Neural cell (in vitro differentiated cells): Measurements from ENCODE around the gene MLLT10. TPM values are rescaled to one million over a fixed set of nuclear protein-coding genes. Genes with fewer than 3 reads are reported as not detected.

Experiments
- H2AFZ ChIP-seq: fragments of 200-600, 300-800 bp; sonication (generic), shearing (Covaris generic); 2 replicates; pipeline ENCODE4 v1.6.0; 2014; ENCODE audit warnings: low read depth, mild to moderate bottlenecking, antibody characterized with exemption, low read length, moderate library complexity
- H3F3A ChIP-seq: fragments of 200-600 bp; shearing (Covaris generic); 2 replicates; pipeline ENCODE4 v1.6.1; 2016; ENCODE audit warnings: mild to moderate bottlenecking, moderate library complexity, mixed read lengths, antibody characterized with exemption, low read length; ENCODE audit not compliant: insufficient read depth, poor library complexity, severe bottlenecking
- H3K27ac ChIP-seq: fragments of 200-600, 300-800 bp; sonication (generic), shearing (Covaris generic); 2 replicates; pipeline ENCODE4 v1.5.1; 2014; ENCODE audit warnings: mild to moderate bottlenecking, low read length, moderate library complexity
- H3K27me3 ChIP-seq: fragments of 300-800, 200-600 bp; sonication (generic), shearing (Covaris generic); 2 replicates; pipeline ENCODE4 v1.6.0; 2014; ENCODE audit warnings: mild to moderate bottlenecking, low read depth, low read length, moderate library complexity; ENCODE audit not compliant: insufficient read depth
- H3K36me3 ChIP-seq: fragments of 300-800, 200-600 bp; sonication (generic), shearing (Covaris generic); 2 replicates; pipeline ENCODE4 v1.5.1; 2014; ENCODE audit warnings: mild to moderate bottlenecking, antibody characterized with exemption, low read length, moderate library complexity; ENCODE audit not compliant: insufficient read depth
- H3K4me2 ChIP-seq: fragments of 300-800, 200-600 bp; sonication (generic), shearing (Covaris generic); 2 replicates; pipeline ENCODE4 v1.6.0; 2014; ENCODE audit warnings: mild to moderate bottlenecking, low read length
- H3K4me3 ChIP-seq: fragments of 300-800, 200-600 bp; sonication (generic), shearing (Covaris generic); 2 replicates; pipeline ENCODE4 v1.5.1; 2014; ENCODE audit warnings: mild to moderate bottlenecking, low read length, moderate library complexity
- H3K79me2 ChIP-seq: fragments of 200-600 bp; shearing (Covaris generic); replicated peaks from 2 replicates; pipeline ENCODE4 v1.6.0; 2014; ENCODE audit warnings: mild to moderate bottlenecking, low read length, moderate library complexity; ENCODE audit not compliant: insufficient read depth
- H3K9ac ChIP-seq: fragments of 300-800, 200-600 bp; sonication (generic), shearing (Covaris generic); 2 replicates; pipeline ENCODE4 v1.6.1; 2016; ENCODE audit warnings: mild to moderate bottlenecking, low read length, mixed read lengths
- H3K9me2 ChIP-seq: fragments of 200-600 bp; shearing (Covaris generic); 2 replicates; pipeline ENCODE4 v1.6.1; 2016; ENCODE audit warnings: mild to moderate bottlenecking, low read length, mixed read lengths; ENCODE audit not compliant: insufficient read depth
- H3K9me3 ChIP-seq: fragments of 200-600, 300-800 bp; sonication (generic), shearing (Covaris generic); 2 replicates; pipeline ENCODE4 v1.6.1; 2016; ENCODE audit warnings: mild to moderate bottlenecking, mixed run types, low read length, moderate library complexity, mixed read lengths
- H4K20me1 ChIP-seq: fragments of 200-600 bp; shearing (Covaris generic); 2 replicates; pipeline ENCODE4 v1.6.1; 2016; ENCODE audit warnings: mild to moderate bottlenecking, mixed run types; ENCODE audit not compliant: insufficient read depth
- EP300 ChIP-seq: fragments of 450-650 bp; conservative IDR thresholded peaks from 2 replicates; pipeline ENCODE4 v1.6.1; 2014; ENCODE audit warnings: antibody characterized with exemption, mild to moderate bottlenecking, moderate library complexity; ENCODE audit not compliant: poor library complexity, severe bottlenecking
- EZH2 ChIP-seq: fragments of 200-600, 300-800 bp; shearing (Covaris generic), sonication (generic); IDR thresholded peaks from 2 replicates; pipeline ENCODE4 v1.6.1; 2014; ENCODE audit warnings: antibody characterized with exemption, low read length, borderline replicate concordance, mild to moderate bottlenecking; ENCODE audit not compliant: insufficient read depth, poor library complexity, severe bottlenecking
- MXI1 ChIP-seq: fragments of 450-650 bp; conservative IDR thresholded peaks from 2 replicates; pipeline ENCODE4 v1.6.1; 2014; ENCODE audit warnings: antibody characterized with exemption, mild to moderate bottlenecking; ENCODE audit not compliant: poor library complexity, severe bottlenecking
- POLR2AphosphoS5 ChIP-seq: IDR thresholded peaks from 2 replicates; pipeline ENCODE4 v1.6.1; 2012
- RAD21 ChIP-seq: fragments of 450-650 bp; conservative IDR thresholded peaks from 2 replicates; pipeline ENCODE4 v1.6.1; 2014; ENCODE audit warnings: antibody characterized with exemption, mild to moderate bottlenecking, moderate library complexity
- SMC3 ChIP-seq: fragments of 450-650 bp; conservative IDR thresholded peaks from 2 replicates; pipeline ENCODE4 v1.6.1; 2014; ENCODE audit warnings: antibody characterized with exemption, mild to moderate bottlenecking, moderate library complexity; ENCODE audit not compliant: poor library complexity
- TAF1 ChIP-seq: IDR thresholded peaks from 2 replicates; pipeline ENCODE4 v1.6.1; 2012; ENCODE audit warnings: low read depth
- polyA plus RNA-seq: library from polyadenylated mRNA; depleted of rRNA; stranded (reverse); fragments of >200 nt; gene quantifications from 2 replicates; pipeline ENCODE4 v1.2.3, GENCODE V29; 2014
- TF ChIP-seq, protein P1 (sequence below): fragments of 450-650 bp; IDR thresholded peaks from 2 replicates; pipeline ENCODE4 v1.5.1; 2014; ENCODE audit warnings: antibody characterized with exemption, mild to moderate bottlenecking, moderate library complexity; ENCODE audit not compliant: poor library complexity, severe bottlenecking
- TF ChIP-seq, protein P2 (sequence below): IDR thresholded peaks from 2 replicates; pipeline ENCODE4 v1.6.1; 2012; ENCODE audit warnings: borderline replicate concordance

The MLLT10 gene
- polyA plus RNA-seq, 1 donor from 2014 or later: 31.0 TPM

DNA sequence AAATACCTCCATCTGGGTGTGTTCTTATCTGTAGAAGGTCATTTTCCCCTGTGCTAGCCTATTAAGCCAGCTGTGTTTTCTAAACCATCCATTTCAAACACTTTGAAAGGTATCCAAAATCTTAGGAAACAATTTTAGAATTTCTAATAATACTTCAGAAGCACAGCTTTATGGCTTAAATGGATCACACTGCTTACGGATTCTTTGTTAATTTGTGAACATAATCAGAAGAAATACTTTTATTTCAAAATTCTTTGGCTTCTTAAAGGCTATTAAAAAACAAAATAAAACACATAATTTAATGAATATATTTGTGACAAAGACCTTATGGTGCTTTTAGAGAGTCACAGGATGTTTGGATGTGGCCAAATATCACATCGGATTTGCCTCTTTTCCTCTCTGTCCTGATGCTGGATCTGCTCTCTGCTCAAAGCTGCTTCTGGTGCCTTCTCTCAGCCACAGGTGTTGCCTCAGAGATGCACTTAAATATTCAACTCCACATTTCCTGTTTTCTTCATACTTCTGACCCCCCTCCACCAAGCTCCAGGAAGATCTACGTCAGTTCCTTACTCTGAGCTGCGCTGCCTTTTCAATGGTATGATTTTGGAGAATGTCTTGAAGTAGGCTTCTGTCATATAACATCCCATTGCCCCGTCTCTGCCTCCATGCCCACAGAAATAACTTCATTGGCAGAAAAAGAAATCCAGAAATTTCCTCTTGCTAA, 230.6 kb downstream of the MLLT10 start:
- TF ChIP-seq MXI1 (no peak), TAF1 (no peak), RAD21 (no peak), EP300 (no peak), POLR2AphosphoS5 (no peak), EZH2 (no peak), SMC3 (no peak)
- TF ChIP-seq, protein P1, sequence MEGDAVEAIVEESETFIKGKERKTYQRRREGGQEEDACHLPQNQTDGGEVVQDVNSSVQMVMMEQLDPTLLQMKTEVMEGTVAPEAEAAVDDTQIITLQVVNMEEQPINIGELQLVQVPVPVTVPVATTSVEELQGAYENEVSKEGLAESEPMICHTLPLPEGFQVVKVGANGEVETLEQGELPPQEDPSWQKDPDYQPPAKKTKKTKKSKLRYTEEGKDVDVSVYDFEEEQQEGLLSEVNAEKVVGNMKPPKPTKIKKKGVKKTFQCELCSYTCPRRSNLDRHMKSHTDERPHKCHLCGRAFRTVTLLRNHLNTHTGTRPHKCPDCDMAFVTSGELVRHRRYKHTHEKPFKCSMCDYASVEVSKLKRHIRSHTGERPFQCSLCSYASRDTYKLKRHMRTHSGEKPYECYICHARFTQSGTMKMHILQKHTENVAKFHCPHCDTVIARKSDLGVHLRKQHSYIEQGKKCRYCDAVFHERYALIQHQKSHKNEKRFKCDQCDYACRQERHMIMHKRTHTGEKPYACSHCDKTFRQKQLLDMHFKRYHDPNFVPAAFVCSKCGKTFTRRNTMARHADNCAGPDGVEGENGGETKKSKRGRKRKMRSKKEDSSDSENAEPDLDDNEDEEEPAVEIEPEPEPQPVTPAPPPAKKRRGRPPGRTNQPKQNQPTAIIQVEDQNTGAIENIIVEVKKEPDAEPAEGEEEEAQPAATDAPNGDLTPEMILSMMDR: no peak
- TF ChIP-seq, protein P2, sequence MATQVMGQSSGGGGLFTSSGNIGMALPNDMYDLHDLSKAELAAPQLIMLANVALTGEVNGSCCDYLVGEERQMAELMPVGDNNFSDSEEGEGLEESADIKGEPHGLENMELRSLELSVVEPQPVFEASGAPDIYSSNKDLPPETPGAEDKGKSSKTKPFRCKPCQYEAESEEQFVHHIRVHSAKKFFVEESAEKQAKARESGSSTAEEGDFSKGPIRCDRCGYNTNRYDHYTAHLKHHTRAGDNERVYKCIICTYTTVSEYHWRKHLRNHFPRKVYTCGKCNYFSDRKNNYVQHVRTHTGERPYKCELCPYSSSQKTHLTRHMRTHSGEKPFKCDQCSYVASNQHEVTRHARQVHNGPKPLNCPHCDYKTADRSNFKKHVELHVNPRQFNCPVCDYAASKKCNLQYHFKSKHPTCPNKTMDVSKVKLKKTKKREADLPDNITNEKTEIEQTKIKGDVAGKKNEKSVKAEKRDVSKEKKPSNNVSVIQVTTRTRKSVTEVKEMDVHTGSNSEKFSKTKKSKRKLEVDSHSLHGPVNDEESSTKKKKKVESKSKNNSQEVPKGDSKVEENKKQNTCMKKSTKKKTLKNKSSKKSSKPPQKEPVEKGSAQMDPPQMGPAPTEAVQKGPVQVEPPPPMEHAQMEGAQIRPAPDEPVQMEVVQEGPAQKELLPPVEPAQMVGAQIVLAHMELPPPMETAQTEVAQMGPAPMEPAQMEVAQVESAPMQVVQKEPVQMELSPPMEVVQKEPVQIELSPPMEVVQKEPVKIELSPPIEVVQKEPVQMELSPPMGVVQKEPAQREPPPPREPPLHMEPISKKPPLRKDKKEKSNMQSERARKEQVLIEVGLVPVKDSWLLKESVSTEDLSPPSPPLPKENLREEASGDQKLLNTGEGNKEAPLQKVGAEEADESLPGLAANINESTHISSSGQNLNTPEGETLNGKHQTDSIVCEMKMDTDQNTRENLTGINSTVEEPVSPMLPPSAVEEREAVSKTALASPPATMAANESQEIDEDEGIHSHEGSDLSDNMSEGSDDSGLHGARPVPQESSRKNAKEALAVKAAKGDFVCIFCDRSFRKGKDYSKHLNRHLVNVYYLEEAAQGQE: no peak
- no peak overlapping the region for H3K4me3 ChIP-seq
- H2AFZ ChIP-seq: no peak overlapping the region
- no peak overlapping the region for H3K4me2 ChIP-seq
- no peak overlapping the region for H3K9ac ChIP-seq
- no peaks in the 10 kb centered on the region for H3K9me3 ChIP-seq
- H3K27me3 ChIP-seq: no peaks in the 10 kb centered on the region
- H4K20me1 ChIP-seq: no peaks in the 10 kb centered on the region
- no peaks in the 10 kb centered on the region for H3F3A ChIP-seq
- no peaks in the 10 kb centered on the region for H3K9me2 ChIP-seq
- no peaks in the 10 kb centered on the region for H3K79me2 ChIP-seq
- no peaks in the 10 kb centered on the region for H3K36me3 ChIP-seq
- H3K27ac ChIP-seq: no peak overlapping the region

DNA sequence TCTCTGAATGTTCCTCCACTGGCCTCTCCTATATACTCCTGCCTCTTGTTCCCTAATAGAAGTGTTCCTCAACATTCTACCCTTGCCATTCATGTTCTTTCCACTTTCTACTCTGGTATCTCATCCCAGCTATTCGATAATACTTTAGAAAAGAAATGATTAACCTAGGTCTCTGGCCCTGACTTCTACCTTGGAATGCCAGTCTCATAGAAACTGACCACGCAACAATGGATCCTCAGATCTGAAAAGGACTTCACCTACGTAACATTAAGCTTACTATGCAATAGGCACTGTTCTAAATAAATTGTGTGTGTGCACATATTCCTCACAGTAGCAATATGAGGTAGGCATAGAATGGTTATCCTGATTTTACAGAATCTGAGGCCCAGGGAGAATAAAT, 235.0 kb downstream of the MLLT10 start:
- Histone ChIP-seq H3K9ac (no peak overlapping the region), H3K4me2 (no peak overlapping the region), H3K27ac (no peak overlapping the region), H3F3A (no peaks in the 10 kb centered on the region), H3K27me3 (no peaks in the 10 kb centered on the region), H3K36me3 (no peaks in the 10 kb centered on the region), H3K4me3 (no peak overlapping the region), H4K20me1 (no peaks in the 10 kb centered on the region), H3K9me2 (no peaks in the 10 kb centered on the region), H3K9me3 (no peaks in the 10 kb centered on the region), H3K79me2 (no peaks in the 10 kb centered on the region), H2AFZ (no peak overlapping the region)
- TF ChIP-seq, protein P2: no peak
- TF ChIP-seq RAD21 (no peak), TAF1 (no peak), MXI1 (no peak), POLR2AphosphoS5 (no peak), EP300 (no peak)
